Measurements from ENCODE around the gene CPLANE2. TPM values are rescaled to one million over a fixed set of nuclear protein-coding genes. Genes with fewer than 3 reads are reported as not detected.
"Not testable (repeated sequence)": the region's sequence is repeated elsewhere in the genome, so short reads cannot be mapped to it uniquely, and the experiment has no call there.

The CPLANE2 gene
- total RNA-seq, 1 donor from 2014 or later = 6.1 TPM

GRCh38 chr1:16231331-16232315, 5.4 kb downstream of the CPLANE2 start:
- intact Hi-C loops (cut with micrococcal nuclease) = no loop called here

GRCh38 chr1:16230744-16231143, 6.2 kb downstream of the CPLANE2 start:
- intact Hi-C loops (cut with micrococcal nuclease) = no loop called here

GRCh38 chr1:16229976-16230740, 6.8 kb downstream of the CPLANE2 start:
- intact Hi-C loops (cut with micrococcal nuclease) = no loop called here

- intact Hi-C loops (cut with micrococcal nuclease) = no loop called here
These were observed 10.3 kb downstream of the CPLANE2 start for GRCh38 chr1:16226490-16227179.

- intact Hi-C loops (cut with micrococcal nuclease) = no loop called here
These were observed 10.9 kb downstream of the CPLANE2 start for GRCh38 chr1:16226129-16226489.

- intact Hi-C loops (cut with micrococcal nuclease) = no loop called here
These were observed 12.5 kb downstream of the CPLANE2 start for GRCh38 chr1:16224472-16224871.

- intact Hi-C loops (cut with micrococcal nuclease) = not testable (repeated sequence)
These were observed 14.3 kb downstream of the CPLANE2 start for GRCh38 chr1:16222716-16223115.

- intact Hi-C loops (cut with micrococcal nuclease) = no loop called here
These were observed 15.5 kb downstream of the CPLANE2 start for GRCh38 chr1:16221499-16221898.

- intact Hi-C loops (cut with micrococcal nuclease) = no loop called here
These were observed 16.9 kb downstream of the CPLANE2 start for GRCh38 chr1:16219968-16220500.

GRCh38 chr1:16218674-16219071, 18.3 kb downstream of the CPLANE2 start:
- intact Hi-C loops (cut with micrococcal nuclease) = no loop called here

- intact Hi-C loops (cut with micrococcal nuclease) = no loop called here
These were observed 18.8 kb downstream of the CPLANE2 start for GRCh38 chr1:16218014-16218673.

- intact Hi-C loops (cut with micrococcal nuclease) = loop anchor here (1.0 to 2.0 kb wide), 6 partner anchors 11 to 370 kb away; partner anchors contain the start of genes SPEN and SZRD1
These were observed 19.8 kb downstream of the CPLANE2 start for GRCh38 chr1:16217061-16217785.

GRCh38 chr1:16215882-16216753, 20.9 kb downstream of the CPLANE2 start:
- intact Hi-C loops (cut with micrococcal nuclease) = loop anchor here (2.0 kb wide), 1 partner anchor 53 kb away; no protein-coding TSS in a partner anchor

- intact Hi-C loops (cut with micrococcal nuclease) = not testable (repeated sequence)
These were observed 21.7 kb downstream of the CPLANE2 start for GRCh38 chr1:16215240-16215639.

- intact Hi-C loops (cut with micrococcal nuclease) = not testable (repeated sequence)
These were observed 23.4 kb downstream of the CPLANE2 start for GRCh38 chr1:16213544-16213943.

GRCh38 chr1:16213013-16213412, 24.0 kb downstream of the CPLANE2 start:
- intact Hi-C loops (cut with micrococcal nuclease) = no loop called here

- intact Hi-C loops (cut with micrococcal nuclease) = no loop called here
These were observed 24.6 kb downstream of the CPLANE2 start, which contains the start of gene ARHGEF19 for GRCh38 chr1:16212251-16212961. Gene ARHGEF19, minus strand, starts transcription at chr1:16212652. Its CDS starts 3,598 bp downstream, at chr1:16209054.

- intact Hi-C loops (cut with micrococcal nuclease) = no loop called here
These were observed 25.2 kb downstream of the CPLANE2 start for GRCh38 chr1:16211824-16212223.
